Measurements from ENCODE around the gene BRAP. TPM values are rescaled to one million over a fixed set of nuclear protein-coding genes. Genes with fewer than 3 reads are reported as not detected.

BRAP gene
- polyA plus RNA-seq, 1 of the 3 experiments (the other 2 are of a cell fraction) = 11.4 TPM

DNA sequence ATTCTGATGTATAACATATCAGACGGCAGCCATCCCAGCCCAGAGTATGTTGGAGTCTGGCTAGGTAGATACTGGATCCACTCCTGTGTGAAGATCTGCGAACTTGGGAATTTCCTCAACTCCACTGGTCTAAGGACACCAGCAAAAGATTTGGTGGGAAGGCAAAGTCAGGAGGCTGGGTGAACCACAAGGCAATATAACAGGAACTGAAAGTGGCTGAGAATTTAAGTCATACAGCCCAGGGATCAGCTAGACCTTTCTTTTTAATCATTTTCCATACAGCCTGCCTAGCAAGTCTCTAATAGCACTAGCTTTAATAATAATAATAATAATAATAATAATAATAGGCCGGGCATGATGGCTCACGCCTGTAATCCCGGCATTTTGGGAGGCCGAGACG is 34.8 kb downstream of the BRAP start:
- Histone ChIP-seq H2AFZ (ENCODE audit: low read depth) (no peak overlapping the region), H3K27me3 (ENCODE audit: insufficient read depth) (no peaks in the 10 kb centered on the region), H3K4me2 (no peak overlapping the region), H3K27ac (ENCODE audit: low read depth in 2 of 2, low read length in 1 of 2) (no peak overlapping the region), H3K79me2 (ENCODE audit: insufficient read depth) (0 out of 2 replicates have a peak, but pooled peaks cover 3% of the 10 kb centered on the region), H3K4me3 (ENCODE audit: low read depth in 2 of 2, low read length in 1 of 2) (no peak overlapping the region), H3K9me2 (no peaks in the 10 kb centered on the region), H3F3A (replicated peaks; ENCODE audit: insufficient read depth) (no peaks in the 10 kb centered on the region), H3K36me3 (replicated peaks in 1 of 2; ENCODE audit: control insufficient read depth in 1 of 2, insufficient read depth in 2 of 2, low read length in 1 of 2) (peaks cover 36 to 58% of the 10 kb centered on the region in 2 experiments), H3K9me3 (no peaks in the 10 kb centered on the region), H3K4me1 (ENCODE audit: control insufficient read depth in 1 of 2, insufficient read depth in 2 of 2, low read depth in 1 of 2, low read length in 1 of 2) (no peaks in the 10 kb centered on the region), H4K20me1 (ENCODE audit: insufficient read depth) (no peaks in the 10 kb centered on the region), H3K9ac (no peak overlapping the region)
- POLR2A ChIA-PET = no interaction called here
- CTCF ChIA-PET = interaction anchor here (1.5 kb wide), 1 partner anchor 254 kb away, joined by 4 read pairs; no protein-coding TSS in a partner anchor
- DNase-seq = no peak
- no peak for TF ChIP-seq FOSL2 (IDR thresholded peaks at IDR 0.05; ENCODE audit: borderline replicate concordance, low read depth)
- TF ChIP-seq RCOR1 (IDR thresholded peaks at IDR 0.05; ENCODE audit: low read length) = no peak
- TF ChIP-seq, protein P1, sequence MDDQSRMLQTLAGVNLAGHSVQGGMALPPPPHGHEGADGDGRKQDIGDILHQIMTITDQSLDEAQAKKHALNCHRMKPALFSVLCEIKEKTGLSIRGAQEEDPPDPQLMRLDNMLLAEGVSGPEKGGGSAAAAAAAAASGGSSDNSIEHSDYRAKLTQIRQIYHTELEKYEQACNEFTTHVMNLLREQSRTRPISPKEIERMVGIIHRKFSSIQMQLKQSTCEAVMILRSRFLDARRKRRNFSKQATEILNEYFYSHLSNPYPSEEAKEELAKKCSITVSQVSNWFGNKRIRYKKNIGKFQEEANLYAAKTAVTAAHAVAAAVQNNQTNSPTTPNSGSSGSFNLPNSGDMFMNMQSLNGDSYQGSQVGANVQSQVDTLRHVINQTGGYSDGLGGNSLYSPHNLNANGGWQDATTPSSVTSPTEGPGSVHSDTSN (IDR thresholded peaks at IDR 0.05) = no peak
- TF ChIP-seq EZH2phosphoT487 (IDR thresholded peaks at IDR 0.05; ENCODE audit: borderline replicate concordance, low read depth) = no peak
- TF ChIP-seq, protein P2, sequence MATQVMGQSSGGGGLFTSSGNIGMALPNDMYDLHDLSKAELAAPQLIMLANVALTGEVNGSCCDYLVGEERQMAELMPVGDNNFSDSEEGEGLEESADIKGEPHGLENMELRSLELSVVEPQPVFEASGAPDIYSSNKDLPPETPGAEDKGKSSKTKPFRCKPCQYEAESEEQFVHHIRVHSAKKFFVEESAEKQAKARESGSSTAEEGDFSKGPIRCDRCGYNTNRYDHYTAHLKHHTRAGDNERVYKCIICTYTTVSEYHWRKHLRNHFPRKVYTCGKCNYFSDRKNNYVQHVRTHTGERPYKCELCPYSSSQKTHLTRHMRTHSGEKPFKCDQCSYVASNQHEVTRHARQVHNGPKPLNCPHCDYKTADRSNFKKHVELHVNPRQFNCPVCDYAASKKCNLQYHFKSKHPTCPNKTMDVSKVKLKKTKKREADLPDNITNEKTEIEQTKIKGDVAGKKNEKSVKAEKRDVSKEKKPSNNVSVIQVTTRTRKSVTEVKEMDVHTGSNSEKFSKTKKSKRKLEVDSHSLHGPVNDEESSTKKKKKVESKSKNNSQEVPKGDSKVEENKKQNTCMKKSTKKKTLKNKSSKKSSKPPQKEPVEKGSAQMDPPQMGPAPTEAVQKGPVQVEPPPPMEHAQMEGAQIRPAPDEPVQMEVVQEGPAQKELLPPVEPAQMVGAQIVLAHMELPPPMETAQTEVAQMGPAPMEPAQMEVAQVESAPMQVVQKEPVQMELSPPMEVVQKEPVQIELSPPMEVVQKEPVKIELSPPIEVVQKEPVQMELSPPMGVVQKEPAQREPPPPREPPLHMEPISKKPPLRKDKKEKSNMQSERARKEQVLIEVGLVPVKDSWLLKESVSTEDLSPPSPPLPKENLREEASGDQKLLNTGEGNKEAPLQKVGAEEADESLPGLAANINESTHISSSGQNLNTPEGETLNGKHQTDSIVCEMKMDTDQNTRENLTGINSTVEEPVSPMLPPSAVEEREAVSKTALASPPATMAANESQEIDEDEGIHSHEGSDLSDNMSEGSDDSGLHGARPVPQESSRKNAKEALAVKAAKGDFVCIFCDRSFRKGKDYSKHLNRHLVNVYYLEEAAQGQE (IDR thresholded peaks at IDR 0.05; ENCODE audit: low read depth, low read length) = no peak
- TF ChIP-seq FOXJ3 (CRISPR knock-in tag; IDR thresholded peaks at IDR 0.05) = no peak
- 97% methylated on average over 7 of the region's 7 CpGs for WGBS (ENCODE audit: low lambda C conversion rate)

DNA sequence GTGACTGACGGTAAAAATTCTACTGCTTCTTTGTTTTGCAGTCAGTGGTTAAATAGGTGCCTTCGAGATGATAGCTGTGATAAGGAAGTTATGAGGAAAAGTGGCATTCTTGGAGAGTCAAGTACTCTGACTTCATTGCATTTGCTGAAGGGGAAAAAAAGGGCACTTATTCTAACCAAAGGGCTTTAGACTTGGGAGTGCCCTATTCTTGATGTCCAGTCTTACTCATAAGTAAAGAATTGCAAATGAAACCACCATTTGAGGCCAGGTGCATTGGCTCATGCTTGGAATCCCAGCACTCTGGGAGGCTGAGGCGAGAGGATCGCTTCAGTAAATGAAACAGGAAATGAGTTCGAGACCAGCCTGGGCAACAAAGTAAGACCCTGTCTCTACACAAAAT is 40.3 kb downstream of the BRAP start:
- no peak for DNase-seq
- Histone ChIP-seq H3K4me3 (ENCODE audit: low read depth in 2 of 2, low read length in 1 of 2) (no peak overlapping the region), H3K9ac (no peak overlapping the region), H3K27ac (ENCODE audit: low read depth in 2 of 2, low read length in 1 of 2) (no peak overlapping the region), H3K9me2 (no peaks in the 10 kb centered on the region), H3K4me2 (no peak overlapping the region), H3K36me3 (replicated peaks in 1 of 2; ENCODE audit: control insufficient read depth in 1 of 2, insufficient read depth in 2 of 2, low read length in 1 of 2) (peaks cover 29 to 57% of the 10 kb centered on the region in 2 experiments), H3K9me3 (no peaks in the 10 kb centered on the region), H2AFZ (ENCODE audit: low read depth) (no peak overlapping the region), H3F3A (replicated peaks; ENCODE audit: insufficient read depth) (no peaks in the 10 kb centered on the region), H3K27me3 (ENCODE audit: insufficient read depth) (no peaks in the 10 kb centered on the region), H4K20me1 (ENCODE audit: insufficient read depth) (no peaks in the 10 kb centered on the region), H3K4me1 (ENCODE audit: control insufficient read depth in 1 of 2, insufficient read depth in 2 of 2, low read depth in 1 of 2, low read length in 1 of 2) (no peaks in the 10 kb centered on the region), H3K79me2 (ENCODE audit: insufficient read depth) (0 out of 2 replicates have a peak, but pooled peaks cover 3% of the 10 kb centered on the region)
- POLR2A ChIA-PET = no interaction called here
- TF ChIP-seq NFIC (IDR thresholded peaks at IDR 0.05; ENCODE audit: borderline replicate concordance) = no peak
- peak; percentile 22; the same call in 1 of the 2 replicates for TF ChIP-seq TCF12 (IDR thresholded peaks at IDR 0.05)
- WGBS (ENCODE audit: low lambda C conversion rate) = 86% methylated on average over 5 of the region's 5 CpGs
- CTCF ChIA-PET = interaction anchor here (1.7 kb wide), 1 partner anchor 9 kb away, joined by 4 read pairs; no protein-coding TSS in a partner anchor
